T-helper 2 cell treated with Interferon-gamma antibody and Interleukin-4, amounts not matched to agents 100 ng/mL and 5 ng/mL, for 36 hours (primary cell): ENCODE results near the gene MAP6. TPM values are rescaled to one million over a fixed set of nuclear protein-coding genes. Genes with fewer than 3 reads are reported as not detected.
"Not testable (repeated sequence)": the region's sequence is repeated elsewhere in the genome, so short reads cannot be mapped to it uniquely, and the experiment has no call there.

Source experiments
- intact Hi-C: fragments of 100-400 bp; cut with micrococcal nuclease; formaldehyde crosslinking; loops from one replicate; pipeline ENCODE4 v1.15.1; 2023
- total RNA-seq: library from RNA; stranded (reverse); gene quantifications from 2 replicates; pipeline ENCODE4 v1.2.3, GENCODE V29; 2022

MAP6 gene
- total RNA-seq: 0.14 and 0.43 TPM in 2 replicates

DNA sequence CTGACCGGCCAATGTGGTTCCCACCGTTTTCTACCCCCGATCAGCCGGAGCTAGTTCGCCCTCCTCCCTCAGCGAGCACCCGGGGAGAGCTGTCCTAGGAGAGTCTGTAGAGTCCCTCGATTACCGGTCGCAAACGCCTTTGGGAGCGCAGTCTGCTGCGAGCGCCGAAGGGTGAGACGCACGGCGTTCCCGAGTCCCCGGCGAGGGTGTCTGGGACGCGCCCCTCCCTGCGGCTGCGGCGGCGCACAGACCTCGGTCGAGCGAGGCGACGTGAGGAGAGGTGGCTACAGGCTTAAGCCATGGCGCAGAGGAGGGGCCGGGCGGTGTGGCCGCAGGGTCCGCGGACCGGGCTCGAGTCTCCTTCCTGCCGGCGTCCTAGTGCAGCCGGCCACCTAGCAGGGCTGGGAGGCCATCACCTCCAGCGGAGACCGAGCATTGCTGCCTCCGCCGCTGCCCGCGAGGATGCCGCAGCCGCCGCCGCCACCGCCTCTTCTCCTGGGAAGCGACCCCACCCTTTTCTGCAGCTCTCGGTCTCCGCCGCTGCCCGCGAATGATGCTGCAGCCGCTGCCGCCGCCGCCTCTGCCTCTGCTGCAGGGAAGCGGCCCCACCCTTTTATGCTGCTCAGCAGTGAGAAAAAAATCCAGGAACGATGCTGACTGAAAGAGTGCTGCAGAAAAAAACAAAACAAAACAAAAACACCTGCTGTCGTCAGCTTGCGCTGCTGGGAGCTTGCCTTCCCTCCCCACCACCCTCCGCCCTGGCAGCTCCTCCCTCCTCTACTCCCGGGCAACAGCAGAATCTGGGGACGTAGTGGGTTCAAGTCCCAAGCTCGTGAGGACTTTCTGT is at the start of gene MAP6:
Gene MAP6 (minus strand): TSS at position 588 of the 847 bp plus-strand sequence. CDS start 669 bp downstream, outside the sequence.
- intact Hi-C loops: no loop called here

DNA sequence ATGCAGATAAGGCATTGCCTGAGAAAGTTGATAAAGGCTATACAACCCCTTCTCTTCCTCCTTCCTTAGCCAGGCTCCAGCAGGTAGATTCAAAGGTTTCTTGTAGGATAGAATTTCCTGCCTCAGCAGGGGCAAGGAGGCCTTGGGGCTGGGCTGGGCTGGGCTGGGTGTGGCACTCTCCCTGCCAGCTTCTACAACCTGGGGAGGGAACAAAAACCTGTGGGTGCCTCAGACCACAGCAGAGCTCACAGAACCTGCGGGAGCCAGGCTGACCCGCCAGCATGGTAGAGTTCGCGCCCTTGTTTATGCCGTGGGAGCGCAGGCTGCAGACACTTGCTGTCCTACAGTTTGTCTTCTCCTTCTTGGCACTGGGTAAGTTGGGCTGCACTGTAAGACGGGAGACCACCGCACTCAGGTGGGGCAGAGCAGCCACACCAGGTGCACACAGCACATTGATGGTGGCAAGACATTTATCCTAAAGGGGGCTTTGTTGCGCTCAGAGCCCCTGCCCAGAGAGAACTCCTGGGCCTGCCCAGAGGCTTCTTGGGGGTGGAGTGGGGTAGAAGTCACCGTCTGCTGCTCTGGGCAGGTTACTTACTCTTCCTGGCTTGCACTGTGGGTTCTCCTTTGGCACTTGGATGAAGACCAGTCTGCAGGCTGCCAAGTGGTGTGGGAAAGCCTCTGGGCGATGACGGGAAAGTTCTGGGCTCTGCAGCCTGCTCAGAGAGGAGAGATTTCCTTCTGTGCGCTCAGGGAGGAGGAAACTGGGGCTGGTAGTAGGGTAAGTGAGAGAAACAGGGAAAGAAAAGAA is 49.0 kb upstream of the MAP6 start, which contains the start of gene MOGAT2:
Gene MOGAT2 (plus strand): TSS at position 231 of the 811 bp plus-strand sequence. CDS start 51 bp downstream, at position 282.
- intact Hi-C loops: no loop called here

DNA sequence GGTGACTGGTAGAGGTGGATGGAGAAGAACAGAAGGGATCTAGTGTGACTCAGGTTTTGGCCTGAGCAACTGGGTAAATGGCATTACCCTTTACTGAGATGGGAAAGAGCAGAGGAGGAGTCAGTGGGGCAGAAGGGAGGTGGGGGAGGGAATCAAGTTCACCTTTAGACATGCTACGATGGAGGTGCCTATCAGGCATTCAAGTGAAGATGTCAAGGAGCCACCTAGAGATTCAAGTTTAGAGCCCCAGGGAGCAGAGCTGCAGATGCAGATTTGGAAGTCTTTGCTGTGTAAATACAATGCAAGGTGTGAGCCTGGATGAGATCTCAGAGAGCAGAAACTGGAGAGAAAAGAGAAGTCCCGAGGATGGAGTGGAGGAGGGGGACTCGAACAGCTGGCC is 47.8 kb upstream of the MAP6 start:
- intact Hi-C loops: no loop called here

DNA sequence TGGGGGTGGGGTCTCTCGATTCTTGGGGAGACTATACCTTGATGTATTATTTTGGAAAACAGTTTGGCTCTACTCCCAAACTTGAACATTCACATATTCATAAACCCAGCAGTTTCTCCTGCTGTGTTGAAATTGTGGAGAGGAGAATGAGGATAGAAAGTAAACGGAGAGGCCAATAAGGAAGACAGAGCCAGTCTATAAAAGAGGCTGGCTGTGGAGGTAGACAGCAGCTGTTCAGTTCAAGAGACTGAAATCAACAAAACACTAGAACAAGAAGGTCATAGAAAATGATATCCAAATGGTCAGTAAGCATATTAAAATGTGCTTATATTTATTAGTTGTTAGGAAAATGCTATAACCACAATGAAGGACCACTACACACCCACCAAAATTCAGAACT is 46.9 kb upstream of the MAP6 start:
- intact Hi-C loops: no loop called here

DNA sequence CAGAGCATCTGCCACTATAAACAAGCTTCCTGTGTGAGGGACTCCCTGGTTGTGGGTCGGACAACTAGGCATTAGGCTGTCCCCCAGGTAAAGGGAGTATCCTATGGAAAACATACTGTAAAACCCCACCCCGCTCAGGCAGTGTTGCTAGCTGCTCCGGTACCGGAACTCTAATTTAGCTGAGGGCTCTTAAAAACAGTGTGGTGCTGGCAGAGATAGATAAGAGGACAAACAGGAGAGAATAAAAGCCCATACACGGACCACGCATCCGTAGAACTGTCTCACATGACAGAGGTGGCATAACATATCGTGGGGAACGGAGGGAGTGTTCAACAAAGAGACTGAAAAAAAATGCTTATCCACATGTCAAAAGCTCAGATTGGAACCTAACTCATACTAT is 45.4 kb upstream of the MAP6 start:
- intact Hi-C loops: no loop called here

DNA sequence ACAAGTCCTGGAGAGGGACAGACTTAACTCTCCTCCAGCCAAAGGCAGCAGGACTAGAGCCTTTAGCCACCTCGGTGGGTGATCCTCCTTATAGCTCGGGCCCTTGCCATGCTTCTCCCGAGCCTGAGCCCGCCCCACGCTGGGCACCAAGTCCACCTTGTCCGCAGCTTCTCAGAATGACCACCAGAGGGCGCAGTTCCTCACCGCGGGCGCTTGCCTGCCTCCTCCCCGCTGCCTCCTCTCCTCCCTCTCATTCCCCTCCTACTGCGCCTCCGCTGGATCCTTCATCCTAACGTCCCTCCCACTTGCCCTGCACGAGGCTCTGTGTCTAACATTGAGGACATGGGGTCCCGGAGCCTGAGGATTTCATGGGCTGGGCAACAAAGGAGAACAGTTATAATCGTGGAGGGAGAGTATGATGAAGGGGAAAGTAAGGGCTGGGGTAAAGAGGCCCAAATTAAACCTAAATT is 37.5 kb upstream of the MAP6 start:
- intact Hi-C loops: loop anchor here (5.0 to 10.0 kb wide), 2 partner anchors 161 to 609 kb away; no protein-coding TSS in a partner anchor

DNA sequence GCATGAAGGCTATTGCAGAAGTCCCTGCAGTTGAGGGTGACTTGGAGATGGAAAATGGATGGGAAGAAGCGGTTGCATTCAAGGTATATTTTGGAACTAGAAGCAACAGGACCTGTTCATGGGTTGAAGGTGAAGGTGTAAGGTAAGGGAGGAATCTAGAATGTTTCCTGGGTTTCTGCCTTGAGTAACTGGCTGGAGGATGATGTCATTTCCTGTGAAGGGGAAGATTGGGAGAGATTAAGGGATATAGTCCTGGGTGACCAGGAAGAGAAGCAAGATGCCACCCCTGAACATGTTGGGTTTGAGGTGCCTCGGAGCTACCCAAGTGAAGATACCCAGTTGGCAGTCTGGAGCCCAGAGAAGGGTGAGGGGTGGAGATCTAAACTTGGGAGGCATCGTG is 36.7 kb upstream of the MAP6 start:
- intact Hi-C loops: loop anchor here (5.0 to 10.0 kb wide), 2 partner anchors 162 to 609 kb away; no protein-coding TSS in a partner anchor

DNA sequence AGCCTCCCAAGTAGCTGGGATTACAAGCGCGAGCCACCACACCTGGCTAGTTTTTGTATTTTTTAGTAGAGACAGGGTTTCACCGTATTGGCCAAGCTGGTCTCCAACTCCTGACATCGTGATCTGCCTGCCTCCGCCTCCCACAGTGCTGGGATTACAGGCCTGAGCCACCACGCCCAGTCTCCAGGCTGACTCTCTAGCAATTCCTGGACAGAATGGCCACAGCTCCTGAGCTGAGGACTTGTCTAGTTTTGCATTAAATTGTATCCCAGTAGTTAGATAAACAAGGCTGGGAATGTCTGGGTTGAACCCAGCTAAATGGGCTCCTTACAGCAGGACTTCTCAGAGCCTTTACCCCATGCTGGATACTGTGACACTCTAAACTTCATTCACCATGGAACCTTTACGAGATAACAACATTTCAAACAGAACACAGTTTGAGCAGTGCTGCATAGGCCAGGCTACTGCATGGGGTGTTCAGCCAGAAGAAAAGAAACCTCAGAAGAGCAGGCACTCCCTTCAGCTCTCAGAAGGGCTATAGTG is 34.9 kb upstream of the MAP6 start:
- intact Hi-C loops: loop anchor here (10.0 kb wide), 1 partner anchor 611 kb away; no protein-coding TSS in a partner anchor

DNA sequence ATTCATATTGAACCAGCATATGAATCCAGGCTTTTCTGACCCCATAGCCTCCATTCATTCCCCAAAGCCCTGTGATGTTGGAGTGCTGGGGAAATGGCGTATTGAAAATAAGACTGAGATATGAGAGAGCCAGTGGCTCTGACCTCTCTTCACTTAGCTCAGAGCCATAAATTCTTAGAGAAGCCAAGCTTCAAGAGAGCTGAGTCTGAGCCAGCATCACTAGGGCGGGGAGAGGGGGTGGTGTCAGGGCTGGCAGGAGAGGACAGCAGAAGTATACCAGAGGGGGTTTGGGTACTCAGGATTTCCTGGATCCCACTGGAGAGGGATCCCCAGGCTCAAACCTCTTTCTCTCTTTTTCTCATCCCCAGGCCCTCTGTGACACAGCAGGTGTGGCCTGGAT is 32.1 kb upstream of the MAP6 start:
- intact Hi-C loops: loop anchor here (10.0 kb wide), 1 partner anchor 614 kb away; no protein-coding TSS in a partner anchor

DNA sequence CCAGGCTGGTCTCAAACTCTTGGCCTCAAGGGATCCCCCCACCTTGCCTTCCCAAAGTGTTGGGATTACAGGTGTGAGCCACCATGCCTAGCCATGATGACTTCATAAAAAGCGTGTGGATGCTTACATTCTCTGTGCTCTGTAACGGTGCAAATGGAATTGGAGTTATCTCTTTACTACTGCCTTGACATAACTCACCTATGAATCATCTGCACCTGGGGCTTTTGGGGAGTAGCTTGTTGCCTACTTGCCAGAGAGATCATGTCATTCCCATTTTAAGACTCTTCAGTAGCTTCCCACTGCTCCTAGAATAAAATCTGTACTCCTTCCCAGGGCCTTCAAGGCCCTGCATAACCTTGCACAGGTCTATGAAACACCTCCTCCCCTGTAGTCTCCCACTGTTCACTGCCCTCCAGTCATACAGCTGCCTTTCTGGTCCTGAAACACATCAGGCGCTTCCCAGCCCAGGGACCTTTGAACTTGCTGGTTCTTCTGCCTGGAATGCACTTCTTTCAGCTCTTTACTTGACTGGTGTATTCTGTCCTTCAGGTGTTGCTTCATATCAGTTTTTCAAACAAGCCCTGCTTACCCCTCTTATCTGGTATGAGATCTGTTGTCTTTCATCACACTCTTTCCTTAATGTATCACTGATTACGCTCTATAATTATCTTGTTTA is 29.2 kb upstream of the MAP6 start:
- intact Hi-C loops: no loop called here

DNA sequence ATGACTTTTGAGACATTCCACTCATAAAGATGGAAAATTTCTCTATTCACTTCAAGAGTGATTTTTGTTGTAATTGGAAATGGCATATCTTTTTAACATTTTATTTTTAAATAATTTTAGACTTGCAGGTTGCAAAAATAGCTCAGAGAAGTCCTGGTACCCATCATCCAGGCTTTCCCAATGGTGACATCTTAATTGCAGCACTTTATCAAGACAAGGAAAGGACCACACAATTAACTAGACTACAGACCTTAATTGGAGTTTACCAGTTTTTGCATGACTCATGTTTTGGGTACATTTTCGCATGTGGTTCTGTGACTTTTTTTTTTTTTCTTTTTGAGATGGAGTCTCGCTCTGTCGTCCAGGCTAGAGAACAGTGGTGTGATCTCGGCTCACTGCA is 23.0 kb upstream of the MAP6 start:
- intact Hi-C loops: no loop called here

DNA sequence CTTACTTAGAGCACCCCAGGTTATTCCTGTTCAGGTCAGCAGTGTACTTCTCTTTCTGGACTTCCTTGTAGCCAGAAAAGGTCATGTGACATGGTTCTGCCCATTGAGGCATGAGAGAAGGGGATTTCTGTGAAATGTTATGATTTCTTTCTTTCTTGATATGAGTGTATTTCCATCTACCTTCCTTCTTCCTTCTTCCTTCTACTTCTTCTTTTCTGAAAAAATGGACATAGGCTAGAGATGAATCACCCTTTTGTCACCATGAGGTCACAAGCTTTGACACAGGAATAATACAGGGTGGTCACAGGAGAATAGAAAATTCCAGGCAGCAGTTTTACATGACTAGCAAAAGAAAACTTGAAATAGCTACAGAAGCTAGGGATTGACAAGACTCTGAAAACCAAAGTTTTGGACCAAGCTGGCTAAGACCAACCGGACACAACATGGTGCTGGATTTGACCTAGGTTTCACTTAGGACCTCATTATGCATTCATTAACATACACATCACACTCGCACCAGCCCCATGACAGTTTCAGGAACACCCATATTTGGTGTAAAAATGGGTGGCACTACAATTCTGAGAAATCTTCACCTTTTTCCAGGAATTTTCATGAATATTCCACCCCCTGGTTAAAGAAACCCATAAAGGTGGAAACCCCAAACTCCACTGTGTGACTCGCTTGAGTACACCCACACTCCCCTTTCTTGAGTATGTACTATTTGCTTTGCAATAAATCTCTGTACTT is 21.2 kb upstream of the MAP6 start:
- intact Hi-C loops: no loop called here

DNA sequence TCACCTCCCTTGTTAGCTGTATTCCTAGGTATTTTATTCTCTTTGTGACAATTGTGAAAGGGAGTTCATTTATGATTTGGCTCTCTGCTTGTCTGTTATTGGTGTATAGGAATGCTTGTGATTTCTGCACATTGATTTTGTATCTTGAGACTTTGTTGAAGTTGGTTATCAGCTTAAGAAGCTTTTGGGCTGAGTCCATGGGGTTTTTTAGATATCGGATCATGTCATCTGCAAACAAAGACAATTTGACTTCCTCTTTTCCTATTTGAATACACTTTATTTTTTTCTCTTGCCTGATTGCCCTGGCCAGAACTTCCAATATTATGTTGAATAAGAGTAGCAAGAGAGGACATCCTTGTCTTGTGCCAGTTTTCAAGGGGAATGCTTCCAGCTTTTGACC is 15.0 kb upstream of the MAP6 start:
- intact Hi-C loops: not testable (repeated sequence)

DNA sequence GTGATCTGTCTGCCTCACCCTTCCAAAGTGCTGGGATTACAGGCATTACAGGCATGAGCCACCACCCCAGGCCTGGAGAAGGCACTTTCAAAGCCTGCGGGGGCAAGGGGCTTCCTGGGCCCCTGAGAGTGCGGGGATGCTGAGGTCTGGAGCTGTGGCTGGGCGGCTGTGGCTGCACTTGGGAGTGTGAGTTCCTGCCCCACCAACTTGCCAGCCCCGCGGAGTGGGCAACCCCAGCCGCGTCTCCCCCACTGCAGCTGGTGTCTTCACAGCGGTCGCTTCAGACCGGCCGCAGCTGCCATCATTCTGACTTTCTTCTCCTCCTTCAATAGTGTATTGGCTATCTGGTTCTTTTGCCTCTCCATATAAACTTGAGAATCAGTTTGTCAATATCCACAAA is 10.7 kb upstream of the MAP6 start:
- intact Hi-C loops: no loop called here

DNA sequence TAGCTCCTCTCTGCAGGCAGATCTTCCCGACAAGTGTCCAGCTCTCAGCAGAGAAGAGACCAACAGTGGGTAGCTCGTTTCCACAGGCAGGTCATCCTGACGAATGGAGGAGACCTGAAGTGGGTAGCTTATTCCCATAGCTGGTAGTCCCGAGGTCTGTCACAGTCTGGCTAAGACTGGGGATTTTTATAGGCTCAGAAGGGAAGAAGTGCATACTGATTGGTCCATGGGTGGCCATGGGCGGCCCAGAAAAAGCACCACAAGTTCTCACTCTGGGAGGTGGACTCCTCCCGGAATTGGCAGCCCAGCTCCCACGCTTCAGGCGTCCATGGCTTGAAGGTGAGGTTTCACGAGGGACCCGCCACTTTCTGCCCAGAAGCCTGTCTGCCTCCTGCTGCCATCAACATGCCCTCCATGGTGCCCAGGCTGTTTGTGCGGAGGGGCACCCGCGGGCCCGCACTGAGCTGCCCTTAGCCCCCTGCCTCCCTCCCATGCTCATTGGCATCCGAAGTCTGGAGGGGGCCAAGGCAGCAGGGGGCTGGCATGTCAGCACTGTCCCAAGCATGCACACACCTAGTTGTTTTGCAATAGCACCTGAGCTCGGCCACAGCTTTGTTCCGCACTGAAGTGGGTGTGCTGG is 9.9 kb upstream of the MAP6 start:
- intact Hi-C loops: no loop called here

DNA sequence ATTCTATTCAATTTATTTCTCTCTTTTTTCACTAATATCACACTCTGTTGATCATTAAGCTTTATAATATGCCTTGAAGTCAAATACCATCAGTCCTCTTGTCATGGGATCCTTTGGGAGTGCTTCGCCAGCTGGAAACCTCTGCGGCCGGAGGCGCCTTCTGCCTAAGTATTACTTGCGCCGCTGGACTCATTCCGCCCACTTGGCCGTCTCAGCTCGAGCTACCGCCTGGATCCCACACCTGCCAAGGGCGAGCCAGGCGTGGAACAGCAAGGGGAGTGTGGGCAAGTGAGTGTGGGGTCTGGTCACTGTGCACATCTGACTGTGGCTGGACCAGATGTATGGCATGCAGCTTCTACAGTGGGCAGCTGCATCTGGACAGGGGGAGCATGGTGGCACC is 9.1 kb upstream of the MAP6 start:
- intact Hi-C loops: no loop called here

DNA sequence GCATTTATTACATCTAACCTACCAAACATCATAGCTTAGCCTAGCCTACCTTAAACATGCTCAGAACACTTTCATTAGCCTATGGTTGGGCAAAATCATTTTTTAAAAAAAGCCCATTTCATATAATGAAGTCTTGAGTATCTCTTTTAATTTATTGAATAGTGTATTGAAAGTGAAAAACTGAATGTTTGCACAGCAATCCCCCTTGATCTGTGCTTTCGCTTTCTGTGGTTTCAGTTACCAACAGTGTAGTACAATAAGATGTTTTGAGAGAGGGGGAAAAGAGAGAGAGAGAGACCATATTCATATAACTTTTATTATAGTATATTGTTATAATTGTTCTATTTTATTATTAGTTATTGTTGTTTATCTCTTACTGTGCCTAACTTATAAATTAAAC is 8.4 kb upstream of the MAP6 start:
- intact Hi-C loops: no loop called here

DNA sequence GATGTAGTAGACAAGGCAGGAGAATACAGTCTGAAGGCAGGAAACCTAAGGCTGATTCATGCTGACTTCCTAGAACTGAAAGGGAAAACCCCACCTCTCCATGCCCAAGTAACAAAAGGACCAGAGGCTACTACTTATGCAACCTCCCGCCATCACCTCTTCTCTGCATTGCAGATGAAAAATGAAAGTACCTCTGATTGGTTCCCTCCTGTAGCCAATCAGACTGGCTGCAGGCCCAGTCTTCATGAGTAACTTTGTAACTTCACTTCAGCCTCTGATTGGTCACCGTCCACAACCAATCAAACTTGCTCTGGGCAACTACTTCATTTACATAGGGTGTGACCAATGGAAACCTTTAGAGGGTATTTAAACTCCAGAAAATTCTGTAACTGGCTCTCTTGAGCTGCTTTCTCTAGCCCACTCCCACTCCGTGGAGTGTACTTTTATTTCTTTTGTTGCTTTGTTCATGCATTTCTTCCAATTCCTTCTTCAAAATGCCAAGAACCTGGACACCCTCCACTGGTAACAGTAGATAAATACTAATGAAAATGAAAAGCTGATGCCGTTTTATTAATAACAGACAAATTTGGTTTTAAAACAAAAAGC is 5.2 kb upstream of the MAP6 start:
- intact Hi-C loops: no loop called here

DNA sequence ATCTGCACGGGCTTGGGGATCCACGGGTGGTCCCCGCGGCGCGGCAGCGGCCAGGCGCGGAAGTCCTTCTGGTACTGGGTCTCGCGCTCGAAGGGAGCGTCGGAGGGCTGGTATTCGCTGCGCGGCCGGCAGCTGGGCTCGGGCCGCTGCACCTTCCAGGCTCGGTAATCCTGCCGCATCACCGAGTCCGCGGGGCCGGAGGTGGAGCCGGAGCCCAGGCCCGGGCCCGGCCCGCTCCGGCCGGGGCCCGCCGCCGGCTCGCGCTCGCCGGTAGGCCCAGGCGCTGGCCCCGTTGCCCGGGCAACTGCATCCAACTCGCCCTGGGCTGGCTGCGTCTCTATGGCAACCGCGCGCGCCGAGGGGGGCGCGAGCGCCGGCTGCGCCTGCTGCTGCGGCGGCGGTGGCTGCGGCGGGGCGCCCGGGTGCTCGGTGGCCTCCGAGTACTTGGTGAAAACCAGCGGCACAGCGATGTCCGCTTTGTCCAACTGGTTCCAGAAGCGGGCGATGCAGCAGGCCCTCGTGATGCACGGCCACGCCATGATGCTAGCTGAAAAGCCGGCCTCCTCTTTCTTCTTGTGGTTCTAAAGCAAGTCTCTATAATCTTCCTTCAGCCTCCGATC is 897 bp downstream of the MAP6 start:
- intact Hi-C loops: loop anchor here (2.0 kb wide), 1 partner anchor 105 kb away; the partner anchor contains the start of gene SERPINH1
